A549 treated with AZD9567 at 1 μM for 4 hours (cell line): ENCODE measurements around the gene CLDN15. TPM values are rescaled to one million over a fixed set of nuclear protein-coding genes. Genes with fewer than 3 reads are reported as not detected.

ENCODE experiments used
- total RNA-seq: library from RNA; stranded (reverse); fragments of 200-300 nt; extraction: Qiagen RNA extraction; gene quantifications from 5 replicates; pipeline ENCODE4 v1.2.3, GENCODE V29; 2022; ENCODE audit not compliant: insufficient read depth

Gene CLDN15
- total RNA-seq = 8.5 to 14.2 TPM (median 12.1 TPM) in 5 replicates

DNA sequence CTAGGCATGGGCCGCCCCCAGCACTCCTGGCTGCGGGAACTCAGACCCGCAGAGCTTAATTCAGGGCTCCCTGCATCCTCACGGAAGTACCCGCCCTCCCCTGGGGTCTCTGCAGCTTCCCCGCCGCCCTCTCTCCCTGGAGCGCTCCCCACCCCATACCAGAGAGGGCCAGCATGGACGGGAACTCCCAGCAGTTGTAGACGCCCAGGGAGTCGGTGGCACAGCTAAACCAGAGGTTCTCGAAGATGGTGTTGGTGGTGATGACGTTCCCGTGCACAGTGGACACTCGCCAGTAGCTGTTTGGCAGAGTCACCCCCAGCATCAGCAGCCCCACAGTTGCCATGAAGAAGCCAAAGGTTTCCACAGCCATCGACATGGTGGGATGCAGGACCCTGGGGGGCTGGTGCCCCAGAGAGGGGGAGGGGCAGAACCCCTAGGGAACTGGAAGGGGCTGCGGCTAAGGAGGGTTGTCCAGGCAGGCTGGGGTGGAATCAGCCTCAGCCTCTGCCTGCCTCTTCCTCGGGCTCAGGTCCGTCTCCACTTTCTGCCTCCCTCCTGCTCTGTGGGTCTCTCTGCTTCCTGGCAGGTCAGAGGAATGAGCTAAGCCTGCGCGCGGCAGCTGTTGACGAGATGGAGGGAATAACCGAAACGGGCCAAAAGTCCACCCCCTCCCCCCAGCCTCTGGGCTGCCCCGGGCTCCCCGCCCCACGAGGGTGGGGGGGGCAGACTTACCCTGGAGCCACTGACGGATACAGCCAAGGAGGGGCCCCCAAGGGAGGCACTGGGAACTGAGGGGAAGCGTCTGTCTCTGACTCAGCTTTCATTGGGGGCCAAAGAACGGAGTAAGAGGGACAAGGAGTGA lies at the start of gene CLDN15:
Gene CLDN15, minus strand, starts transcription at position 597 of the 862 bp plus-strand sequence. Its CDS starts 221 bp downstream, at position 376.

DNA sequence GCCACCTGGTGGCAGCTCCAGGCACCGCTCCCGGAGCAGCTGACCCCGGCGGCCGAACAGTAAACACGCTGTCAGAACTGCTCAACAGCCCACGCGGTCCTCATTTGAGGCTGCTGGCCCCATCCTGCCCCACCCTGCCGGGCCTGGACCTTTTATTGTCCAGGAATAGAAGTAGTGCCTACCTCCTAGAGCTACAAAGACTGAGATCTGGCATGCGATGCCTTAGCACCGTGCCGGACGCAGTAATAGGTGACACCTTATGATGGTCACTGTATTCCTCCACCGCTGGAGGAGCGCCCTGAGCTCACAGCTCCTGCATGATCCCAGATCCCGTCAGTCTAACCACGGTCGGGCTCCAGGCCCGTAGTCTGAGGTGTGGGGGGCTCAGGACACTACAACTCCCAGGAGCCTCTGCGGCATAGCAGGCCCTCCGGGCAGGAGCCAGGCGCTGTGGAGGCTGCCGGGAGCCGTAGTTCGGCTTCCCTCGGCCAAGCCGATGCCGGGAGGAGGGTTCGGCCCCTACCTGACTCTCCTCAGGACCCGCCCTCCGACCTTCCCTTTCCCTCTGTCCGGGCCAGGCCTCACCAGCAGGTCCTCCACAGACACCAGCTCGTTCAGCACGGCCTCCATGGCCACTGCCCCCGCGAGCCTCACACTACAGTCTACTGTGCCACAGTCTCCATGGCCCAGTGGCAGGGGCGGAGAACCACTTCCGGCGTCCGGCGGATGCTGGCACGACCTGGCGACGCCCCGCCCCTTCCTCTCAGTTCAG lies 7.0 kb upstream of the CLDN15 start, which contains the start of gene FIS1:
Gene FIS1, minus strand, starts transcription at position 707 of the 772 bp plus-strand sequence. Its CDS starts 77 bp downstream, at position 630.

GRCh38 chr7:101217388-101218235 lies 20.0 kb downstream of the CLDN15 start, which contains the start of the genes PLOD3 and ZNHIT1:
TSS of gene PLOD3 (minus strand) at chr7:101217581. CDS start at chr7:101217274, 307 bp downstream.
TSS of gene ZNHIT1 (plus strand) at chr7:101218165. CDS start at chr7:101218196, 31 bp downstream.

DNA sequence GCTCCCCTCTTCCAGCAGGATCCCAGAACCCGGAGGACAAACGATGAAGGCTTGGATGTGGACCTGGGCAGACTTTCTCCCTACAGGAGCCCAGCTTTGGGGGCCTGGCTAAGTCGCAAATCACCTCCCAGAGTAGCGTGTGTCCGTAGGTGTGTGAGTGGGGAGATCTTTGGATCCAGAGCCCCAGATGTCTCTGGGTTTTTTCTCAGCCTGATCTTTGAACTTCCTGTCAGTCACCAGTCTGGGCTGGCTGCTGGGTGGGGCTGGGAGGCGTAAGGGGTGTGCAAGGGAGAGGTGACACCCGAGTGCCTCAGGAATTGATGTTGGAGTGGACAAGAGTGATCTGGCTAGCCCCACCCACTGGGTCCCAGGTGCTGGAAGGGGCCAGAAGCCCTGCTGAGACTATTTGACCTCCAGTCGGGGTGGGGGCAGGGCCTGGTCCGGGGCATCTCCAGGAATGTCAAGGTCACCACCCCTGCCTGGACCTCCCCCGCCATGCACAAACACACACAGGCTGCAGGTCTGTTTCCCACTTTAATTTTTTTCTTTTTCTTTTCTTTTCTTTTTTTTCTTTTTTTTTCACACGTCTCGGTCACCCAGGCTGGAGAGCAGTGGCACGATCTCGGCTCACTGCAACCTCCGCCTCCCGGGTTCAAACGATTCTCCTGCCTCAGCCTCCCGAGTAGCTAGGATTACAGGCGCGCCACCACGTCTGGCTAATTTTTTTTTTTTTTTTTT lies 36.6 kb downstream of the CLDN15 start, which contains the start of gene MOGAT3:
Gene MOGAT3, minus strand, starts transcription at position 175 of the 738 bp plus-strand sequence. CDS start 182 bp downstream, outside the sequence.

Other genes starting within 250 kb of the CLDN15 start
- gene MUC17, start 217.7 kb downstream of the CLDN15 start, total RNA-seq = 0.02 to 0.29 TPM (median 0.03 TPM) in 4 of 5 replicates, not detected in the other
- 8.5 to 13.5 TPM (median 13.2 TPM) in 5 replicates for gene TRIM56, start 152.3 kb downstream of the CLDN15 start, total RNA-seq
- 1,728 to 2,056 TPM (median 1,827 TPM) in 5 replicates for gene SERPINE1, start 110.7 kb downstream of the CLDN15 start, total RNA-seq
- gene AP1S1, start 83.3 kb downstream of the CLDN15 start, total RNA-seq = 121 to 143 TPM (median 132 TPM) in 5 replicates
- gene VGF, start 72.2 kb downstream of the CLDN15 start, total RNA-seq = 8.1 to 27.8 TPM (median 18.9 TPM) in 5 replicates
- gene NAT16, start 57.5 kb downstream of the CLDN15 start, total RNA-seq = 0.10 to 0.23 TPM (median 0.16 TPM) in 4 of 5 replicates, not detected in the other
- gene MOGAT3, start 36.8 kb downstream of the CLDN15 start, total RNA-seq = not detected in 5 replicates
- gene PLOD3, start 20.2 kb downstream of the CLDN15 start, total RNA-seq = 80.4 to 84.3 TPM (median 82.7 TPM) in 5 replicates
- 65.9 to 101 TPM (median 89.5 TPM) in 5 replicates for gene ZNHIT1, start 19.6 kb downstream of the CLDN15 start, total RNA-seq
- 82.6 to 144 TPM (median 141 TPM) in 5 replicates for gene FIS1, start 7.3 kb upstream of the CLDN15 start, total RNA-seq
- gene IFT22, start 84.0 kb upstream of the CLDN15 start, total RNA-seq = 51.5 to 57.7 TPM (median 53.6 TPM) in 5 replicates
- 0.45 to 0.59 TPM (median 0.51 TPM) in 4 of 5 replicates, not detected in the other for gene COL26A1, start 125.1 kb upstream of the CLDN15 start, total RNA-seq